IPS-15b (cell line): ENCODE data around the gene RAB31.

ENCODE experiments used
- H3K27me3 ChIP-seq: one replicate; pipeline ENCODE4 v1.6.1; 2013; ENCODE audit warnings: low read length; ENCODE audit not compliant: control insufficient read depth, insufficient read depth
- H3K36me3 ChIP-seq: one replicate; pipeline ENCODE4 v1.6.1; 2013; ENCODE audit warnings: low read length; ENCODE audit not compliant: control insufficient read depth, insufficient read depth
- H3K4me1 ChIP-seq: one replicate; pipeline ENCODE4 v1.6.1; 2013; ENCODE audit warnings: mild to moderate bottlenecking, low read length; ENCODE audit not compliant: control insufficient read depth, insufficient read depth
- H3K4me3 ChIP-seq: one replicate; pipeline ENCODE4 v1.5.1; 2013; ENCODE audit warnings: low read depth, low read length
- H3K9ac ChIP-seq: one replicate; pipeline ENCODE4 v1.6.1; 2013; ENCODE audit warnings: low read depth, mild to moderate bottlenecking, low read length
- H3K9me3 ChIP-seq: one replicate; pipeline ENCODE4 v1.6.1; 2013; ENCODE audit warnings: mild to moderate bottlenecking, low read length; ENCODE audit not compliant: control insufficient read depth, insufficient read depth

The RAB31 gene

GRCh38 chr18:9822587-9823185 lies 114.6 kb downstream of the RAB31 start:
- no peaks in the 10 kb centered on the region for H3K27me3 ChIP-seq
- no peaks in the 10 kb centered on the region for H3K9me3 ChIP-seq
- no peak overlapping the region for H3K4me3 ChIP-seq
- no peaks in the 10 kb centered on the region for H3K4me1 ChIP-seq
- H3K36me3 ChIP-seq: no peaks in the 10 kb centered on the region
- no peak overlapping the region for H3K9ac ChIP-seq

- Histone ChIP-seq H3K4me1 (no peaks in the 10 kb centered on the region), H3K4me3 (no peak overlapping the region), H3K27me3 (no peaks in the 10 kb centered on the region), H3K9ac (no peak overlapping the region), H3K9me3 (no peaks in the 10 kb centered on the region), H3K36me3 (no peaks in the 10 kb centered on the region)
Measured at GRCh38 chr18:9823805-9824473, 115.8 kb downstream of the RAB31 start.

- no peak overlapping the region for H3K9ac ChIP-seq
- H3K4me3 ChIP-seq: no peak overlapping the region
- no peaks in the 10 kb centered on the region for H3K4me1 ChIP-seq
- no peaks in the 10 kb centered on the region for H3K36me3 ChIP-seq
- H3K27me3 ChIP-seq: no peaks in the 10 kb centered on the region
- no peaks in the 10 kb centered on the region for H3K9me3 ChIP-seq
Measured at GRCh38 chr18:9824474-9824832, 116.4 kb downstream of the RAB31 start.

GRCh38 chr18:9824952-9825371 lies 116.9 kb downstream of the RAB31 start:
- H3K9me3 ChIP-seq: no peaks in the 10 kb centered on the region
- no peak overlapping the region for H3K9ac ChIP-seq
- no peaks in the 10 kb centered on the region for H3K36me3 ChIP-seq
- H3K4me3 ChIP-seq: no peak overlapping the region
- no peaks in the 10 kb centered on the region for H3K27me3 ChIP-seq
- H3K4me1 ChIP-seq: no peaks in the 10 kb centered on the region

- H3K4me3 ChIP-seq: no peak overlapping the region
- no peaks in the 10 kb centered on the region for H3K27me3 ChIP-seq
- H3K36me3 ChIP-seq: no peaks in the 10 kb centered on the region
- no peak overlapping the region for H3K9ac ChIP-seq
- H3K9me3 ChIP-seq: no peaks in the 10 kb centered on the region
- H3K4me1 ChIP-seq: no peaks in the 10 kb centered on the region
Measured at GRCh38 chr18:9825571-9826073, 117.5 kb downstream of the RAB31 start.

GRCh38 chr18:9826685-9827084 lies 118.6 kb downstream of the RAB31 start:
- Histone ChIP-seq H3K27me3 (no peaks in the 10 kb centered on the region), H3K4me3 (no peak overlapping the region), H3K9me3 (no peaks in the 10 kb centered on the region), H3K4me1 (no peaks in the 10 kb centered on the region), H3K36me3 (no peaks in the 10 kb centered on the region), H3K9ac (no peak overlapping the region)

GRCh38 chr18:9827211-9827792 lies 119.2 kb downstream of the RAB31 start:
- no peaks in the 10 kb centered on the region for H3K36me3 ChIP-seq
- no peak overlapping the region for H3K9ac ChIP-seq
- H3K4me1 ChIP-seq: no peaks in the 10 kb centered on the region
- H3K9me3 ChIP-seq: no peaks in the 10 kb centered on the region
- H3K4me3 ChIP-seq: no peak overlapping the region
- no peaks in the 10 kb centered on the region for H3K27me3 ChIP-seq

GRCh38 chr18:9827793-9828505 lies 119.8 kb downstream of the RAB31 start:
- no peaks in the 10 kb centered on the region for H3K9me3 ChIP-seq
- no peaks in the 10 kb centered on the region for H3K4me1 ChIP-seq
- H3K9ac ChIP-seq: no peak overlapping the region
- no peaks in the 10 kb centered on the region for H3K36me3 ChIP-seq
- H3K27me3 ChIP-seq: no peaks in the 10 kb centered on the region
- no peak overlapping the region for H3K4me3 ChIP-seq

GRCh38 chr18:9828506-9829396 lies 120.7 kb downstream of the RAB31 start:
- H3K9me3 ChIP-seq: no peaks in the 10 kb centered on the region
- no peaks in the 10 kb centered on the region for H3K36me3 ChIP-seq
- no peak overlapping the region for H3K9ac ChIP-seq
- no peaks in the 10 kb centered on the region for H3K4me1 ChIP-seq
- no peak overlapping the region for H3K4me3 ChIP-seq
- H3K27me3 ChIP-seq: no peaks in the 10 kb centered on the region

GRCh38 chr18:9829397-9829712 lies 121.3 kb downstream of the RAB31 start:
- no peaks in the 10 kb centered on the region for H3K4me1 ChIP-seq
- no peaks in the 10 kb centered on the region for H3K9me3 ChIP-seq
- H3K9ac ChIP-seq: no peak overlapping the region
- H3K4me3 ChIP-seq: no peak overlapping the region
- H3K36me3 ChIP-seq: no peaks in the 10 kb centered on the region
- no peaks in the 10 kb centered on the region for H3K27me3 ChIP-seq

GRCh38 chr18:9831036-9831722 lies 123.1 kb downstream of the RAB31 start:
- Histone ChIP-seq H3K4me3 (no peak overlapping the region), H3K36me3 (no peaks in the 10 kb centered on the region), H3K4me1 (peaks cover 14% of the 10 kb centered on the region), H3K27me3 (no peaks in the 10 kb centered on the region), H3K9ac (no peak overlapping the region), H3K9me3 (no peaks in the 10 kb centered on the region)
